ENCODE measurements around the gene KIAA1958. TPM values are rescaled to one million over a fixed set of nuclear protein-coding genes. Genes with fewer than 3 reads are reported as not detected.

The KIAA1958 gene
- total and polyA plus RNA-seq, 4 donors: 0.99 to 7.1 (median 3.3) TPM

- H3K4me1 ChIP-seq (ENCODE audit: control insufficient read depth in 4 of 4, insufficient read depth in 4 of 4, low read length in 3 of 4): peaks cover 0 to 5% (median 0%) of the 10 kb centered on the region in 4 donors
- WGBS: 39% methylated on average over 6 of the region's 6 CpGs
- DNase-seq (ENCODE audit: low spot score): no peak
- TF ChIP-seq FOXA1 (IDR thresholded peaks at IDR 0.05) (no peak), RAD21 (IDR thresholded peaks at IDR 0.05) (peak; percentile 90 to 94), CTCF (IDR thresholded peaks at IDR 0.05; ENCODE audit: low read depth, low read length, missing input control) (peak; percentile 57), NR2F2 (IDR thresholded peaks at IDR 0.05) (no peak)
- no peak overlapping the region for H3K27ac ChIP-seq (ENCODE audit: low read depth in 1 of 2, low read length in 2 of 2)
- peaks cover 0 to 3% (median 1%) of the 10 kb centered on the region in 4 donors for H3K36me3 ChIP-seq (ENCODE audit: control insufficient read depth in 4 of 4, insufficient read depth in 3 of 4, low read depth in 1 of 4, low read length in 3 of 4)
- H3K9me3 ChIP-seq (ENCODE audit: control insufficient read depth in 4 of 4, low read length in 3 of 4): no peaks in the 10 kb centered on the region
- no peaks in the 10 kb centered on the region for H3K27me3 ChIP-seq (ENCODE audit: control insufficient read depth in 4 of 4, insufficient read depth in 4 of 4, low read length in 3 of 4)
- H3K9ac ChIP-seq (ENCODE audit: low read depth in 1 of 2, low read length in 2 of 2): no peak overlapping the region
- no peak overlapping the region for H3K4me3 ChIP-seq (ENCODE audit: low read depth in 1 of 3, low read length in 3 of 3)
Observed at GRCh38 chr9:112705768-112706427, 219.3 kb downstream of the KIAA1958 start.

- no peak overlapping the region for H3K9ac ChIP-seq (ENCODE audit: low read depth in 1 of 2, low read length in 2 of 2)
- no peak overlapping the region for H3K4me3 ChIP-seq (ENCODE audit: low read depth in 1 of 3, low read length in 3 of 3)
- H3K27me3 ChIP-seq (ENCODE audit: control insufficient read depth in 4 of 4, insufficient read depth in 4 of 4, low read length in 3 of 4): no peaks in the 10 kb centered on the region
- H3K36me3 ChIP-seq (ENCODE audit: control insufficient read depth in 4 of 4, insufficient read depth in 3 of 4, low read depth in 1 of 4, low read length in 3 of 4): peaks cover 0 to 5% (median 3%) of the 10 kb centered on the region in 4 donors
- no peaks in the 10 kb centered on the region for H3K9me3 ChIP-seq (ENCODE audit: control insufficient read depth in 4 of 4, low read length in 3 of 4)
- no peak for DNase-seq (ENCODE audit: low spot score)
- H3K4me1 ChIP-seq (ENCODE audit: control insufficient read depth in 4 of 4, insufficient read depth in 4 of 4, low read length in 3 of 4): no peaks in the 10 kb centered on the region
- TF ChIP-seq EGR1 (IDR thresholded peaks at IDR 0.05; ENCODE audit: low read depth in 2 of 2) (no peak), RAD21 (IDR thresholded peaks at IDR 0.05) (peak; percentile 70 to 76), CTCF (IDR thresholded peaks at IDR 0.05; ENCODE audit: low read depth, low read length, missing input control) (peak; percentile 43)
- 74% methylated on average over 7 of the region's 7 CpGs for WGBS
- H3K27ac ChIP-seq (ENCODE audit: low read depth in 1 of 2, low read length in 2 of 2): no peak overlapping the region
Observed at GRCh38 chr9:112711050-112711689, 224.5 kb downstream of the KIAA1958 start.

- DNase-seq (ENCODE audit: low spot score): no peak
- peaks cover 0 to 9% (median 8%) of the 10 kb centered on the region in 4 donors for H3K4me1 ChIP-seq (ENCODE audit: control insufficient read depth in 4 of 4, insufficient read depth in 4 of 4, low read length in 3 of 4)
- H3K27me3 ChIP-seq (ENCODE audit: control insufficient read depth in 4 of 4, insufficient read depth in 4 of 4, low read length in 3 of 4): no peaks in the 10 kb centered on the region
- WGBS: 97% methylated on average over 3 of the region's 3 CpGs
- no peak overlapping the region for H3K4me3 ChIP-seq (ENCODE audit: low read depth in 1 of 3, low read length in 3 of 3)
- no peak overlapping the region for H3K27ac ChIP-seq (ENCODE audit: low read depth in 1 of 2, low read length in 2 of 2)
- H3K36me3 ChIP-seq (ENCODE audit: control insufficient read depth in 4 of 4, insufficient read depth in 3 of 4, low read depth in 1 of 4, low read length in 3 of 4): peaks cover 0 to 5% (median 3%) of the 10 kb centered on the region in 4 donors
- TF ChIP-seq MAX (IDR thresholded peaks at IDR 0.05): no peak
- no peak for TF ChIP-seq RAD21 (IDR thresholded peaks at IDR 0.05)
- no peak for TF ChIP-seq FOXA1 (IDR thresholded peaks at IDR 0.05)
- no peak for TF ChIP-seq CTCF (IDR thresholded peaks at IDR 0.05; ENCODE audit: low read depth, low read length, missing input control)
- no peak for TF ChIP-seq HNF4A (conservative IDR thresholded peaks at IDR 0.05)
- no peak for TF ChIP-seq NR2F2 (IDR thresholded peaks at IDR 0.05)
- no peak for TF ChIP-seq YY1 (IDR thresholded peaks at IDR 0.05)
- no peak for TF ChIP-seq ZBTB33 (IDR thresholded peaks at IDR 0.05)
- no peaks in the 10 kb centered on the region for H3K9me3 ChIP-seq (ENCODE audit: control insufficient read depth in 4 of 4, low read length in 3 of 4)
- no peak overlapping the region for H3K9ac ChIP-seq (ENCODE audit: low read depth in 1 of 2, low read length in 2 of 2)
Observed at GRCh38 chr9:112712678-112713077, 226.1 kb downstream of the KIAA1958 start.

Measured in liver (tissue), 9 donors.